HCEC 1CT (cell line): ENCODE data around the gene DPYSL3.

Experiments used
- DNase-seq: peaks from one replicate; pipeline ENCODE4 v3.0.0-alpha.2; 2017

Gene DPYSL3

GRCh38 chr5:147467973-147468508 lies 41.8 kb downstream of the DPYSL3 start:
- DNase-seq: no peak

GRCh38 chr5:147466360-147466980 lies 43.4 kb downstream of the DPYSL3 start:
- no peak for DNase-seq

GRCh38 chr5:147465747-147466146 lies 44.1 kb downstream of the DPYSL3 start:
- no peak for DNase-seq

- DNase-seq: peak; percentile 33
These were observed 45.7 kb downstream of the DPYSL3 start for GRCh38 chr5:147464211-147464610.

- peak; percentile 37 for DNase-seq
These were observed 48.0 kb downstream of the DPYSL3 start for GRCh38 chr5:147461915-147462314.

- DNase-seq: no peak
These were observed 49.5 kb downstream of the DPYSL3 start for GRCh38 chr5:147460380-147460779.

DNA sequence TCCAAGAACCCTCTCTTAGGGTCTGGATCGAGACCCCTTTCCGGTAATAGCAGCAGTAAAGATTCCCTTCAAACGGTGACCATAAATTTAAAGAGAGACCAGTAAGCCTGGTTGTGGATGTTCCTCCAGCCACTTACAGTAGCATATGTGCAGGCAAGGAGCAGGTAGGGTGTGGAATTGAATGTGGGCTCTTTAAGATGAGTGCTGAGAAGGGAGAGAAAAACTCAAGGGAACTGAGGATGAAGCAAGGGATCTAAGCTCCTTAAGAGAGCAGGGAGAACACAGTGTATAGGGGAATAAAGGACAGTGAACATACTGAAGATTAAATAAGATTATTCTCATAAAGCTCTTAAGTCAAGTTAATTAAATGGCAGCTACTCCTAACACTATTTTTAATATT lies 51.3 kb downstream of the DPYSL3 start:
- DNase-seq: no peak

DNA sequence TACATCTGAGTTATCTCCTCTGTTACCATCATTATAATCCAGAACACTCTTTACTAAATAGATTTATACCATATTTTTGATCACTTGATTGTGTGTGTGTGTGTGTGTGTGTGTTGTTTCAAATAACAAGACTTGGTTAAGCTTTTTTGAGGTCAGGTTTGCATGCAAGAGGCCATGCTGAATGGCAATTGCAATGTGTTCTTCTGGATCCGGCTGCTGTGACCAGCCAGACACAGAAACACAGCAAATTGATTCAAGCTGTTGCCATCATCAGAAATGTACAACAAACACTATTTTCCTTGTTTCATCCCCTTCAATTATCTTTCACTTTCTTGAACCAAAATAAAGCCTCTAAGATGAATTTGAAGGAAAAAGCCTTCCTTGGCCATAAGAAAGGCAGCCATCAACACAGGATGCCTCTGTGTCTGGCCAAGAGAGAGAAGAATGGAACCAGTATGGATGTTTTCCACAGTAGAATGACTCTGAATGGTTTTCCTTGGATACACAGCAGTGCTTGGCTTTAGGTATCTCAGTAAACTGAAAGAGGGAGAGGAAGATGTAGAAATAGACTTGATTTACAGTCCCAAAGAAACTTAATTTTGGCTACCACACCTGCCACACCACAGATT lies 53.9 kb downstream of the DPYSL3 start:
- DNase-seq: no peak

DNA sequence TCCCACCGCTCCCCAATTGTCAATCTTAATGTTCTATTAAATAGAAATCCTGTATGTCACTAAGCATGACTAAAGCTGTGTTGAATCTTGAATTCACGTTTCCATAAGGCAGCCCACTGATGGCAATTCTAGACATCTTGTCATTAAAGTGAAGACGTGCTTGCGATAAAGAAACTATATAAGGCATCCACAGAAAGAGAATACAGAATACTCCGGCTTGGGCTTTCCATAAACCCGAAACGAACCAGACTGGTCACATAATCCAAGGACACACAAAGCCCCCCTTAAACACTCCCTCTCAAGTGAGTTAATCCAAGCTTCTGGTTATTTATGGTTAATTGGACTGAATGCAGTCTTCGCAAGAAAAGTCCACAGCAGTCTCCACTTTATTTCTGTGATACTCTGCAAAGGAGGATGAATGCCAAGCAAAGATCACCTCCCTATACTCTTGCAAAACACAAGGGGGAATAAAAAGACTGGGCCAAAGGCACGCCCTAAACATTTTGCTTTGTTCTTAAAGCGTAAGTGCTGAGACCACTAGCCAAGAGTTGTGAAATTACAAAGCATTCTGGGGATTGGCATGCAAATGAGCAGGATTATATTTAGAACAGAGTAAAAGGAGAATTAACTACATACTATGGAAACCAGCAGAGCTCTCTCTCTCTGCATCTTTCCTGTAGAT lies 54.7 kb downstream of the DPYSL3 start:
- peak; percentile 83 for DNase-seq

GRCh38 chr5:147453875-147454814 lies 55.7 kb downstream of the DPYSL3 start:
- DNase-seq: peak; percentile 75

- no peak for DNase-seq
These were observed 57.6 kb downstream of the DPYSL3 start for GRCh38 chr5:147452165-147452811.

GRCh38 chr5:147451193-147451592 lies 58.7 kb downstream of the DPYSL3 start:
- DNase-seq: no peak

DNA sequence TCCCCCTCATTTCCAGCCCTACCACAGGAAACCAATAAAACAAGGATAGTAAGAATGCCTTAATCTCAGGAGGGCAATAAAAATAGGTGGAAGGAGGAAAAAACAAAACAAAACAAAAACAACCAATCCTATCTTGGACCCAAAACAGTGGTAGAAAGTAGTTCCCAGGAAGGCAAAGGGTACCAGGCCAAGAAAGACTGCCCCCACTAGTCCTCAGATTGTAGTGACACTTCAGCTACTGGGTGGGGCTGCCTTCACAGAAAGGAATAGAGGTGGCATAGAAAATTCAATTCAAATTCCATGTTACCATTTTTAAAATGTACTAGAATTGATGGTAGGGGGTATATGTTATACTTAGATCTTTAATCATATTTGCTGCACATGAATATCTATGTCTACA lies 59.3 kb downstream of the DPYSL3 start:
- DNase-seq: no peak

GRCh38 chr5:147448766-147449165 lies 61.1 kb downstream of the DPYSL3 start:
- DNase-seq: no peak

DNA sequence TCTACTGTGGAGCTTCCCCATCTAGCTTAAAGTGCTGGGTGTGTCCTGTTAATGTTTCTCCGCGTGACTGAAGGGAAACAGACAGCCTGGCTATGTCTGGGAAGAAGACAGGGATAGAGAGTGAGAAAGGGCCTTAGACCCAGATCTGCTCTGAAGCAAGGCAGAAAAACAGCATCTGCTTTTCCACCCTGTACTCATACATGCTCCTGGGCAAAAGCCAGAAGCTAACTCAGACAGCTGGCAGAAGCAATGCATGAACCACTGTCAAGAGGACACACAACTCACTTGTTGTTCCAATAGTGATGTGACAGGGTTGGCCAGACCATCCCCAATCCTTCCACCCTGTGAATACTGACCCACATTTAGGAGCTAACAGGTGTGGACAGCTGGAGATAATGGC lies 63.3 kb downstream of the DPYSL3 start:
- DNase-seq: no peak

- DNase-seq: no peak
These were observed 64.0 kb downstream of the DPYSL3 start for GRCh38 chr5:147445917-147446316.

DNA sequence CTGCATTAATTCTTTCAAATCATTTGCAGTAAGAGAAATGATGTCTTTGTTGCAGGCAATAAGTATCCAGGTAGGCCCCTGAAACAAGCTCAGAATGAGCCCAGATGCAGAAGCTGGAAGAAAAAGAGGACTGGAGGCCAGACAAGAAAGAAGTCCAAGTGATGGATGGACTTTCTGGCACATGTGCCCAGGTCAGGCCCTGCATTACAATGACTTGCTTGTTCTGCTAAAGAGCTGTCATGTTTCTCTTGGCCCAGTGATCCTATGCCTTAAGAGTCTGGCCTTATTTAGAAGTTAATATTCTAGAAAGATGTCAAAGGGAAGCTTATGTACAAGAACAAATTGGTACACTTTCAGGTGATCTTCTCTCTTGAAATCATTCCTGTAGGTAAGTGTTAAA lies 64.8 kb downstream of the DPYSL3 start:
- DNase-seq: no peak

DNA sequence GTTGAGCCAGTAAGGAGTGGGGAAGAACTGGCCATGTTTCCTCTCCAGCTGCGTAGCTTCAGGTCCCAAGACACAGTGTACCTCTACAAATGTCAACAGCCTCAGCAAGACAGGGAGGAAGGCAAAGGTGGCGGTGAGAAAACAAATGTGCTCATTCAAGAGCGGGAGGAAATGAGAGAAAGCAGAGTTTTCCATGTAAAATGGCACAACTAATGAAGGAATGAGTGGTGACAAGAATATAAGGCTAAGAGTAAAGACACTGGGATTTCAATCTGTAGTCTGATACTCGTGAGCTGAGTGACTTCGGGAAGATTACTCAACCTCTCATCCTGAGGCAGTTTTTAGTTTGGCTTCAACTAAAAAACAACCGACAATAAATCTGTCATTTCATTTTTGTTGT lies 67.6 kb downstream of the DPYSL3 start:
- no peak for DNase-seq

DNA sequence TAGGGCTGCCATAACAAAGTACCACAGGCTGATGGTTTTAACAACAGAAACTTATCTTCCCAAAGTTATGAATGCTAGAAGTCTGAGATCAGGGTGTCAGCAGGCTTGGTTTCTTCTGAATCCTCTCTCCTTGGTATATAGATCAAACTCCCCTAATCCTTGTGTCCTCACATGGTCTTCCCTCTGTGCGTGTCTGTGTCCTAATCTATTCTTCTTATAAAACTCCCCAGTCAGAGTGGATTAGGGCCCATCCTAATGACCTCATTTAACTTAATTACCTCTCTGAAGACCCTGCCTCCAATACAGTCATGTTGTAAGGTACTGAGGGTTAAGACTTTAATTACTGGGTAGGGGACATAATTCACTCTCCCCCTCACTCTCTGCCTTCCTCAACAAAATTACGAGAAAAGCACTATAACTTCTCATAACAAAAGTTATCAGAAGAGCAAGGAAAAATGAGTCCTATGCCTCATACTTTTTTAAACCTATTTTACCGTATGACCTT lies 68.6 kb downstream of the DPYSL3 start:
- no peak for DNase-seq

- DNase-seq: peak; percentile 45
These were observed 70.6 kb downstream of the DPYSL3 start for GRCh38 chr5:147439254-147439653.

DNA sequence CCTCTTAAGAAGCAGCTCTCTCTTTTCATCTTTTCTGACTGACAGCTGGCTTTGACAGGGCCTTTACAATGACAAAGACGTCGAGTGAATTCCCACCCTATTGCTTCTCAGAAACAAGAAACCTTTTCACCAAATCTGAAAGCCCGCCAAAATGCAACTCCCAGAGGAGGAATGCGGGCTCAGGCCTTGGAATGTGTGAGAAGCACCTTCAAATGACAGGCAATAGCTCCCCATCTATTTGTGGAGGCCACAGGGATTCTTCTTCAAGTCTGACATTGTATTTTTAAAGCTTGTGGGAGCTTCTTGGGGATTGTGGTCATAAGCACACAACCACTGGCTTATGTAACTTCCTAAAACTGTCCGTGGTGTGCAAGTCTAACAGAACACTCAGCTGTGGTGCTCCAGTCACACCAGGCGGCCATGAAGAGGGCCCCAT lies 72.7 kb downstream of the DPYSL3 start:
- DNase-seq: no peak

GRCh38 chr5:147436596-147436995 lies 73.3 kb downstream of the DPYSL3 start:
- DNase-seq: no peak
